Measurements from ENCODE around the gene MCL1. TPM values are rescaled to one million over a fixed set of nuclear protein-coding genes. Genes with fewer than 3 reads are reported as not detected.

Gene MCL1
- total and polyA plus RNA-seq, 2 of the 13 experiments (the other 11 are each of a cell fraction or from before 2014, with no cell fraction given), result 69.5 to 125 TPM

GRCh38 chr1:150567717-150568593, 11.5 kb downstream of the MCL1 start (continued):
- TF ChIP-seq, protein P1, sequence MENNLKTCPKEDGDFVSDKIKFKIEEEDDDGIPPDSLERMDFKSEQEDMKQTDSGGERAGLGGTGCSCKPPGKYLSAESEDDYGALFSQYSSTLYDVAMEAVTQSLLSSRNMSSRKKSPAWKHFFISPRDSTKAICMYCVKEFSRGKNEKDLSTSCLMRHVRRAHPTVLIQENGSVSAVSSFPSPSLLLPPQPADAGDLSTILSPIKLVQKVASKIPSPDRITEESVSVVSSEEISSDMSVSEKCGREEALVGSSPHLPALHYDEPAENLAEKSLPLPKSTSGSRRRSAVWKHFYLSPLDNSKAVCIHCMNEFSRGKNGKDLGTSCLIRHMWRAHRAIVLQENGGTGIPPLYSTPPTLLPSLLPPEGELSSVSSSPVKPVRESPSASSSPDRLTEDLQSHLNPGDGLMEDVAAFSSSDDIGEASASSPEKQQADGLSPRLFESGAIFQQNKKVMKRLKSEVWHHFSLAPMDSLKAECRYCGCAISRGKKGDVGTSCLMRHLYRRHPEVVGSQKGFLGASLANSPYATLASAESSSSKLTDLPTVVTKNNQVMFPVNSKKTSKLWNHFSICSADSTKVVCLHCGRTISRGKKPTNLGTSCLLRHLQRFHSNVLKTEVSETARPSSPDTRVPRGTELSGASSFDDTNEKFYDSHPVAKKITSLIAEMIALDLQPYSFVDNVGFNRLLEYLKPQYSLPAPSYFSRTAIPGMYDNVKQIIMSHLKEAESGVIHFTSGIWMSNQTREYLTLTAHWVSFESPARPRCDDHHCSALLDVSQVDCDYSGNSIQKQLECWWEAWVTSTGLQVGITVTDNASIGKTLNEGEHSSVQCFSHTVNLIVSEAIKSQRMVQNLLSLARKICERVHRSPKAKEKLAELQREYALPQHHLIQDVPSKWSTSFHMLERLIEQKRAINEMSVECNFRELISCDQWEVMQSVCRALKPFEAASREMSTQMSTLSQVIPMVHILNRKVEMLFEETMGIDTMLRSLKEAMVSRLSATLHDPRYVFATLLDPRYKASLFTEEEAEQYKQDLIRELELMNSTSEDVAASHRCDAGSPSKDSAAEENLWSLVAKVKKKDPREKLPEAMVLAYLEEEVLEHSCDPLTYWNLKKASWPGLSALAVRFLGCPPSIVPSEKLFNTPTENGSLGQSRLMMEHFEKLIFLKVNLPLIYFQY (CRISPR knock-in tag; IDR thresholded peaks at IDR 0.05; ENCODE audit: borderline replicate concordance), result no peak
- TF ChIP-seq KDM2A (CRISPR knock-in tag; IDR thresholded peaks at IDR 0.05; ENCODE audit: borderline replicate concordance, low read depth), result peak; percentile 60; the same call in 1 of the 2 replicates
- TF ChIP-seq, protein P2, sequence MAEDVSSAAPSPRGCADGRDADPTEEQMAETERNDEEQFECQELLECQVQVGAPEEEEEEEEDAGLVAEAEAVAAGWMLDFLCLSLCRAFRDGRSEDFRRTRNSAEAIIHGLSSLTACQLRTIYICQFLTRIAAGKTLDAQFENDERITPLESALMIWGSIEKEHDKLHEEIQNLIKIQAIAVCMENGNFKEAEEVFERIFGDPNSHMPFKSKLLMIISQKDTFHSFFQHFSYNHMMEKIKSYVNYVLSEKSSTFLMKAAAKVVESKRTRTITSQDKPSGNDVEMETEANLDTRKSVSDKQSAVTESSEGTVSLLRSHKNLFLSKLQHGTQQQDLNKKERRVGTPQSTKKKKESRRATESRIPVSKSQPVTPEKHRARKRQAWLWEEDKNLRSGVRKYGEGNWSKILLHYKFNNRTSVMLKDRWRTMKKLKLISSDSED (CRISPR knock-in tag; IDR thresholded peaks at IDR 0.05), result no peak
- TF ChIP-seq ZNF639 (CRISPR knock-in tag; conservative IDR thresholded peaks at IDR 0.05), result no peak
- no peak for TF ChIP-seq ZNF589 (CRISPR knock-in tag; conservative IDR thresholded peaks at IDR 0.05)
- TF ChIP-seq, protein P3, sequence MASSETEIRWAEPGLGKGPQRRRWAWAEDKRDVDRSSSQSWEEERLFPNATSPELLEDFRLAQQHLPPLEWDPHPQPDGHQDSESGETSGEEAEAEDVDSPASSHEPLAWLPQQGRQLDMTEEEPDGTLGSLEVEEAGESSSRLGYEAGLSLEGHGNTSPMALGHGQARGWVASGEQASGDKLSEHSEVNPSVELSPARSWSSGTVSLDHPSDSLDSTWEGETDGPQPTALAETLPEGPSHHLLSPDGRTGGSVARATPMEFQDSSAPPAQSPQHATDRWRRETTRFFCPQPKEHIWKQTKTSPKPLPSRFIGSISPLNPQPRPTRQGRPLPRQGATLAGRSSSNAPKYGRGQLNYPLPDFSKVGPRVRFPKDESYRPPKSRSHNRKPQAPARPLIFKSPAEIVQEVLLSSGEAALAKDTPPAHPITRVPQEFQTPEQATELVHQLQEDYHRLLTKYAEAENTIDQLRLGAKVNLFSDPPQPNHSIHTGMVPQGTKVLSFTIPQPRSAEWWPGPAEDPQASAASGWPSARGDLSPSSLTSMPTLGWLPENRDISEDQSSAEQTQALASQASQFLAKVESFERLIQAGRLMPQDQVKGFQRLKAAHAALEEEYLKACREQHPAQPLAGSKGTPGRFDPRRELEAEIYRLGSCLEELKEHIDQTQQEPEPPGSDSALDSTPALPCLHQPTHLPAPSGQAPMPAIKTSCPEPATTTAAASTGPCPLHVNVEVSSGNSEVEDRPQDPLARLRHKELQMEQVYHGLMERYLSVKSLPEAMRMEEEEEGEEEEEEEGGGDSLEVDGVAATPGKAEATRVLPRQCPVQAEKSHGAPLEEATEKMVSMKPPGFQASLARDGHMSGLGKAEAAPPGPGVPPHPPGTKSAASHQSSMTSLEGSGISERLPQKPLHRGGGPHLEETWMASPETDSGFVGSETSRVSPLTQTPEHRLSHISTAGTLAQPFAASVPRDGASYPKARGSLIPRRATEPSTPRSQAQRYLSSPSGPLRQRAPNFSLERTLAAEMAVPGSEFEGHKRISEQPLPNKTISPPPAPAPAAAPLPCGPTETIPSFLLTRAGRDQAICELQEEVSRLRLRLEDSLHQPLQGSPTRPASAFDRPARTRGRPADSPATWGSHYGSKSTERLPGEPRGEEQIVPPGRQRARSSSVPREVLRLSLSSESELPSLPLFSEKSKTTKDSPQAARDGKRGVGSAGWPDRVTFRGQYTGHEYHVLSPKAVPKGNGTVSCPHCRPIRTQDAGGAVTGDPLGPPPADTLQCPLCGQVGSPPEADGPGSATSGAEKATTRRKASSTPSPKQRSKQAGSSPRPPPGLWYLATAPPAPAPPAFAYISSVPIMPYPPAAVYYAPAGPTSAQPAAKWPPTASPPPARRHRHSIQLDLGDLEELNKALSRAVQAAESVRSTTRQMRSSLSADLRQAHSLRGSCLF (CRISPR knock-in tag; IDR thresholded peaks at IDR 0.05; ENCODE audit: borderline replicate concordance), result 0 out of 2 replicates have a peak, but pooled peaks have one; percentile 33
- no peak for TF ChIP-seq SALL2 (CRISPR knock-in tag; IDR thresholded peaks at IDR 0.05)
- TF ChIP-seq ZNF784 (CRISPR knock-in tag; IDR thresholded peaks at IDR 0.05; ENCODE audit: borderline replicate concordance), result no peak
- peak; percentile 56 for TF ChIP-seq RBM22 (optimal IDR thresholded peaks at IDR 0.05; ENCODE audit: low read length)
- no peak for TF ChIP-seq ZNF224 (CRISPR knock-in tag; IDR thresholded peaks at IDR 0.05)
- TF ChIP-seq ZNF275 (CRISPR knock-in tag; IDR thresholded peaks at IDR 0.05; ENCODE audit: borderline replicate concordance), result no peak
- no peak for TF ChIP-seq ZNF20 (CRISPR knock-in tag; IDR thresholded peaks at IDR 0.05)
- TF ChIP-seq ARNT (IDR thresholded peaks at IDR 0.05), result no peak
